Peyer's patch (tissue), 4 donors: ENCODE data around the gene SNN. TPM values are rescaled to one million over a fixed set of nuclear protein-coding genes. Genes with fewer than 3 reads are reported as not detected.
A peak's percentile ranks its signal among the peaks of the same experiment; 100 is the strongest.

Experiments used
- DNase-seq, 3 donors: peaks; one replicate each; pipeline ENCODE4 v3.0.0-alpha.2; 2017 to 2019
- H3K27ac ChIP-seq, 4 donors: fragments of 200-600 bp; sonication (generic); one replicate each; pipeline ENCODE4 v1.5.1; 2016 to 2019
- H3K27me3 ChIP-seq, 2 donors: fragments of 200-600 bp; sonication (generic); one replicate each; pipeline ENCODE4 v1.5.1; 2019
- H3K36me3 ChIP-seq, 3 donors: fragments of 200-600 bp; sonication (generic); one replicate each; pipeline ENCODE4 v1.5.1; 2016 to 2019
- H3K4me1 ChIP-seq, 4 donors: fragments of 200-600 bp; sonication (generic); one replicate each; pipeline ENCODE4 v1.5.1; 2016 to 2019
- H3K4me3 ChIP-seq, 4 donors: fragments of 200-600 bp; sonication (generic); 1 replicate in 3 of 4; 2 replicates in 1 of 4; pipeline ENCODE4 v1.5.1; 2016 to 2019; ENCODE audit warnings: mild to moderate bottlenecking in 1 of 4
- H3K9me3 ChIP-seq, 4 donors: fragments of 200-600 bp; sonication (generic); one replicate each; pipeline ENCODE4 v1.5.1; 2016 to 2019; ENCODE audit warnings: mild to moderate bottlenecking in 1 of 4
- POLR2A ChIP-seq, 2 donors: fragments of 450-650 bp; IDR thresholded peaks; one replicate each; pipeline ENCODE4 v1.5.1; 2017; ENCODE audit warnings: antibody characterized with exemption in 2 of 2, mild to moderate bottlenecking in 2 of 2, moderate library complexity in 2 of 2
- total RNA-seq, 4 donors: library from RNA; depleted of rRNA; stranded (reverse); fragments of >200 nt; gene quantifications; one replicate each; pipeline ENCODE4 v1.1.0, GENCODE V29; 2016
- TF ChIP-seq, protein P1 (sequence below), 6 experiments: fragments of 450-650 bp in 4 of 6; fragments of 200-600 bp in 2 of 6; sonication (generic) in 1 of 6; IDR thresholded peaks; one replicate each; pipeline ENCODE4 v1.5.1; 2017 to 2019; ENCODE audit warnings: antibody characterized with exemption in 6 of 6, mild to moderate bottlenecking in 3 of 6, moderate library complexity in 1 of 6

SNN gene
- total RNA-seq, 4 donors from 2014 or later = 4.2 to 5.0 (median 4.5) TPM

DNA sequence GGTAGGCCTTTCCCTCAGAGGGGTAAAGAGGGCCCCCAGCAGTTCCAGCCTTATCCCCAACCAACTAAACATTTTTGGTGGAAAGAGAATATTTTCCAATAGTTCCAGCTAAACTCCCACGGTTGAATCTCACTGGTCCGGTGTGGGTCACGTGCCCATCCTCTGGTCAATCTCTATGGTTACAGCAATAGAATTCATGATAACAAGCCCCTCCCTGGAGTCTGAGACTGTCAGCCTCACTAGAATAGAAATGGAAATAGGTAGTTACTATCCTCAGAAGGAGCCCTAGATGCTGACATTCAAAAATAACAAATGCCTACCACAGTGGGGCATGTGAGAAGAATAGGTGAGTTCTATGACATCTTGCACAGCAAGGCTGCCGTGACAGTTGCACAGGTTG is 44.0 kb upstream of the SNN start:
- peaks cover 0 to 10% (median 2%) of the 10 kb centered on the region in 4 donors for H3K4me1 ChIP-seq
- no peaks in the 10 kb centered on the region for H3K36me3 ChIP-seq
- no peak overlapping the region for H3K4me3 ChIP-seq
- no peak overlapping the region for H3K27ac ChIP-seq
- TF ChIP-seq, protein P1, sequence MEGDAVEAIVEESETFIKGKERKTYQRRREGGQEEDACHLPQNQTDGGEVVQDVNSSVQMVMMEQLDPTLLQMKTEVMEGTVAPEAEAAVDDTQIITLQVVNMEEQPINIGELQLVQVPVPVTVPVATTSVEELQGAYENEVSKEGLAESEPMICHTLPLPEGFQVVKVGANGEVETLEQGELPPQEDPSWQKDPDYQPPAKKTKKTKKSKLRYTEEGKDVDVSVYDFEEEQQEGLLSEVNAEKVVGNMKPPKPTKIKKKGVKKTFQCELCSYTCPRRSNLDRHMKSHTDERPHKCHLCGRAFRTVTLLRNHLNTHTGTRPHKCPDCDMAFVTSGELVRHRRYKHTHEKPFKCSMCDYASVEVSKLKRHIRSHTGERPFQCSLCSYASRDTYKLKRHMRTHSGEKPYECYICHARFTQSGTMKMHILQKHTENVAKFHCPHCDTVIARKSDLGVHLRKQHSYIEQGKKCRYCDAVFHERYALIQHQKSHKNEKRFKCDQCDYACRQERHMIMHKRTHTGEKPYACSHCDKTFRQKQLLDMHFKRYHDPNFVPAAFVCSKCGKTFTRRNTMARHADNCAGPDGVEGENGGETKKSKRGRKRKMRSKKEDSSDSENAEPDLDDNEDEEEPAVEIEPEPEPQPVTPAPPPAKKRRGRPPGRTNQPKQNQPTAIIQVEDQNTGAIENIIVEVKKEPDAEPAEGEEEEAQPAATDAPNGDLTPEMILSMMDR (IDR thresholded peaks at IDR 0.05) = no peak
- no peak for TF ChIP-seq POLR2A (IDR thresholded peaks at IDR 0.05)
- no peak for DNase-seq
- H3K9me3 ChIP-seq = no peaks in the 10 kb centered on the region
- no peaks in the 10 kb centered on the region for H3K27me3 ChIP-seq

DNA sequence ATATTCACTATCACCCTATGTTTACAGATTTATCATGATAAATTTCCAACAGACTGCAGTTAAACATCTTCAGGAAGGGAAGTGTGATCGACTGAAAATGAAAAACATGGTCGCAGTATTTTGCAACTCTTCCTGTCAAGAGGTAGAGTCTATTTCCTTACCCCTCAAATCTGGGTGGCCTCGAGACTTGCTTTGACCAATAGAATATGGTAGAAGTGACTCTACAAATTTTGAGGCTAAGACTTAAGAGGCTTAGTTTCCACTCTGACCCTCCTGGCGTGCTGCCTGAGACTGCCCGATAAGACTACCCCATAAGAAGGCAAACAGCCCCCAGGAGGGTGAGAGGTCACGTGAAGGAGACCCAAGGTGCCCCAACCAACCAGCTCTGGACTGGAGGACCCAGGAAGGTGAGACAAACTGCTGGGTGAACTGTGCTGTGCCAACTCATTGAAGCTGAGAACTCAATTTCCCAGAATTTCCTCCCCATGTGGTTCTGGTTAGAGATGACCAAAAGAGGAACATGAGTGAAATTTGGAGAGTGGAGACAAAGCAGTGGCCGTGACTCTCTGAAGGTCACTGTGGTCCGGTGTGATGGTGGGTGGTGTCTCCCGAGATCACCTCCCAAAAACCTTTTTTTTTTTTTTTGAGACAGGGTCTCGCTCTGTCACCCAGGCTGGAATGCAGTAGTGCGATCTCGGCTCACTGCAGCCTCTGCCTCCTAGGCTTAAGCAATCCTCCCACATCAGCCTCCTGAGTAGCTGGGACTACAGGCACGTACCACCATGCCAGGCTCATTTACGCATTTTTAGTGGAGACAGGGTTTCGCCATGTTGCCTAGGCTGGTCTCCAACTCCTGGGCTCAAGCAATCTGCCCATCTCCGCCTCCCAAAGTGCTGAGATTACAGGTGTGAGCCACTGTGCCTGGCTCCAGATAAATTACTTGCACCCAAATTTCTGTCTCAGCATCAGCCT is 43.3 kb upstream of the SNN start:
- Histone ChIP-seq H3K27ac (peak overlapping the region in 1 of 4 donors; percentile 19), H3K4me3 (no peak overlapping the region), H3K4me1 (peaks cover 0 to 12% (median 4%) of the 10 kb centered on the region in 4 donors), H3K27me3 (no peaks in the 10 kb centered on the region), H3K36me3 (no peaks in the 10 kb centered on the region), H3K9me3 (no peaks in the 10 kb centered on the region)
- no peak for DNase-seq
- no peak for TF ChIP-seq POLR2A (IDR thresholded peaks at IDR 0.05)
- TF ChIP-seq, protein P1 (IDR thresholded peaks at IDR 0.05) = no peak

GRCh38 chr16:11625769-11626168 is 42.5 kb upstream of the SNN start:
- Histone ChIP-seq H3K9me3 (no peaks in the 10 kb centered on the region), H3K4me3 (no peak overlapping the region), H3K4me1 (peaks cover 0 to 15% (median 6%) of the 10 kb centered on the region in 4 donors), H3K27ac (no peak overlapping the region), H3K36me3 (no peaks in the 10 kb centered on the region), H3K27me3 (no peaks in the 10 kb centered on the region)
- no peak for DNase-seq
- TF ChIP-seq POLR2A (IDR thresholded peaks at IDR 0.05) = no peak
- TF ChIP-seq, protein P1 (IDR thresholded peaks at IDR 0.05) = no peak

- no peak overlapping the region for H3K4me3 ChIP-seq
- DNase-seq = no peak
- H3K9me3 ChIP-seq = no peaks in the 10 kb centered on the region
- TF ChIP-seq, protein P1 (IDR thresholded peaks at IDR 0.05) = no peak
- no peak for TF ChIP-seq POLR2A (IDR thresholded peaks at IDR 0.05)
- H3K36me3 ChIP-seq = no peaks in the 10 kb centered on the region
- peaks cover 0 to 10% (median 6%) of the 10 kb centered on the region in 4 donors for H3K4me1 ChIP-seq
- H3K27me3 ChIP-seq = no peaks in the 10 kb centered on the region
- H3K27ac ChIP-seq = no peak overlapping the region
These were observed 41.5 kb upstream of the SNN start for GRCh38 chr16:11626657-11627291.

DNA sequence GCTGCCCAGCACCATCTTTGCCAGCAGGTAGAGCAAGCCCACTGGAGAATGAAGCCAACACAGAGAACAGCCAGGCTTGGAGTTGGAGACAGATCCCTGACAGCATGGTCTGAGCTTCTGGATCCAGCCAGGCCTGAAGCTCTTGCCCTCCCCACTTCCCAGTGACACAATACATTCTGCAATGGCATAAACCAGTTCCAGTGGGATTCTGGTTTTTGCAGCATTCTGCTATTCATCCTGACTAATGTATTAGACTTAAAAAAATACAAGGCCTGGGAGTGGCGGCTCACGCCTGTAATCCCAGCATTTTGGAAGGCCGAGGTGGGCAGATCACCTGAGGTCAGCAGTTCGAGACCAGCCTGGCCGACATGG is 41.0 kb upstream of the SNN start:
- Histone ChIP-seq H3K27me3 (no peaks in the 10 kb centered on the region), H3K4me1 (peaks cover 0 to 14% (median 5%) of the 10 kb centered on the region in 4 donors), H3K27ac (no peak overlapping the region), H3K36me3 (no peaks in the 10 kb centered on the region), H3K4me3 (no peak overlapping the region), H3K9me3 (no peaks in the 10 kb centered on the region)
- DNase-seq = no peak
- TF ChIP-seq POLR2A (IDR thresholded peaks at IDR 0.05) = no peak
- TF ChIP-seq, protein P1 (IDR thresholded peaks at IDR 0.05) = no peak
